ENCODE results near the gene NINJ2. TPM values are rescaled to one million over a fixed set of nuclear protein-coding genes. Genes with fewer than 3 reads are reported as not detected.

NINJ2 gene
- total RNA-seq, 3 donors from 2014 or later (not counting 1 experiment from before 2014, with no cell fraction given): 3.1 to 6.6 (median 4.9) TPM

- H3K4me1 Mint-ChIP-seq: peaks cover 13 to 66% of the 10 kb centered on the region in 2 donors
- TF ChIP-seq CTCF (IDR thresholded peaks at IDR 0.05): no peak
- DNase-seq (peak in 1 of 2 donors; percentile 51), ATAC-seq (peak in 2 of 3 donors; percentile 26 to 88)
- no peaks in the 10 kb centered on the region for H3K36me3 ChIP-seq (ENCODE audit: control insufficient read depth, insufficient read depth, low read length)
- H3K27ac ChIP-seq (ENCODE audit: low read length): peak overlapping the region; percentile 15
- 45% methylated on average over 23 of the region's 23 CpGs for WGBS (ENCODE audit: insufficient coverage)
- intact Hi-C loops (cut with micrococcal nuclease): no loop called here
- H3K4me3 ChIP-seq (ENCODE audit: low read length): peak overlapping the region; percentile 32
- H3K4me3 Mint-ChIP-seq: no peak overlapping the region
- no peaks in the 10 kb centered on the region for H3K27me3 ChIP-seq (ENCODE audit: control insufficient read depth, insufficient read depth, low read length)
- no peaks in the 10 kb centered on the region for H3K9me3 ChIP-seq (ENCODE audit: control insufficient read depth, insufficient read depth, low read length)
- peaks cover 11% of the 10 kb centered on the region for H3K4me1 ChIP-seq (ENCODE audit: control insufficient read depth, insufficient read depth, low read length)
- no peaks in the 10 kb centered on the region for H3K27me3 Mint-ChIP-seq (ENCODE audit: low read depth in 2 of 2)
- H3K9me3 Mint-ChIP-seq: no peaks in the 10 kb centered on the region
- peak overlapping the region in 1 of 2 donors; percentile 95 for H3K27ac Mint-ChIP-seq
- H3K36me3 Mint-ChIP-seq: no peaks in the 10 kb centered on the region
Measured at GRCh38 chr12:553216-554000, 109.8 kb downstream of the NINJ2 start.

- no peaks in the 10 kb centered on the region for H3K27me3 Mint-ChIP-seq (ENCODE audit: low read depth in 2 of 2)
- H3K27ac Mint-ChIP-seq: peak overlapping the region in 1 of 2 donors; percentile 95
- ATAC-seq (no peak), DNase-seq (no peak)
- no peaks in the 10 kb centered on the region for H3K36me3 ChIP-seq (ENCODE audit: control insufficient read depth, insufficient read depth, low read length)
- no peaks in the 10 kb centered on the region for H3K27me3 ChIP-seq (ENCODE audit: control insufficient read depth, insufficient read depth, low read length)
- H3K4me1 Mint-ChIP-seq: peaks cover 13 to 60% of the 10 kb centered on the region in 2 donors
- H3K9me3 Mint-ChIP-seq: no peaks in the 10 kb centered on the region
- H3K4me3 Mint-ChIP-seq: no peak overlapping the region
- no peaks in the 10 kb centered on the region for H3K9me3 ChIP-seq (ENCODE audit: control insufficient read depth, insufficient read depth, low read length)
- intact Hi-C loops (cut with micrococcal nuclease): no loop called here
- TF ChIP-seq CTCF (IDR thresholded peaks at IDR 0.05): no peak
- WGBS (ENCODE audit: insufficient coverage): 80% methylated on average over 6 of the region's 6 CpGs
- H3K4me1 ChIP-seq (ENCODE audit: control insufficient read depth, insufficient read depth, low read length): peaks cover 11% of the 10 kb centered on the region
- H3K36me3 Mint-ChIP-seq: no peaks in the 10 kb centered on the region
- H3K4me3 ChIP-seq (ENCODE audit: low read length): no peak overlapping the region
- no peak overlapping the region for H3K27ac ChIP-seq (ENCODE audit: low read length)
Measured at GRCh38 chr12:552466-552865, 110.8 kb downstream of the NINJ2 start.

- Mint-ChIP-seq H3K9me3 (no peaks in the 10 kb centered on the region), H3K4me1 (peaks cover 22 to 57% of the 10 kb centered on the region in 2 donors), H3K27ac (peak overlapping the region in 1 of 2 donors; percentile 95), H3K36me3 (no peaks in the 10 kb centered on the region), H3K4me3 (no peak overlapping the region), H3K27me3 (ENCODE audit: low read depth in 2 of 2) (no peaks in the 10 kb centered on the region)
- no peaks in the 10 kb centered on the region for H3K9me3 ChIP-seq (ENCODE audit: control insufficient read depth, insufficient read depth, low read length)
- no peak for TF ChIP-seq CTCF (IDR thresholded peaks at IDR 0.05)
- no peak overlapping the region for H3K27ac ChIP-seq (ENCODE audit: low read length)
- ATAC-seq (no peak), DNase-seq (no peak)
- H3K4me1 ChIP-seq (ENCODE audit: control insufficient read depth, insufficient read depth, low read length): peaks cover 22% of the 10 kb centered on the region
- no peaks in the 10 kb centered on the region for H3K27me3 ChIP-seq (ENCODE audit: control insufficient read depth, insufficient read depth, low read length)
- no peak overlapping the region for H3K4me3 ChIP-seq (ENCODE audit: low read length)
- WGBS (ENCODE audit: insufficient coverage): 85% methylated on average over 17 of the region's 18 CpGs
- intact Hi-C loops (cut with micrococcal nuclease): no loop called here
- no peaks in the 10 kb centered on the region for H3K36me3 ChIP-seq (ENCODE audit: control insufficient read depth, insufficient read depth, low read length)
Measured at GRCh38 chr12:550473-551260, 112.6 kb downstream of the NINJ2 start.
